Activated T-cell treated with anti-CD3 and anti-CD28 coated beads for 24 hours (primary cell): ENCODE results near the gene ANKRD39.

Experiments used
- DNase-seq: peaks from one replicate; pipeline ENCODE4 v3.0.0-alpha.2; 2020; ENCODE audit warnings: low read depth

Gene ANKRD39

GRCh38 chr2:96826546-96827278 lies 31.1 kb downstream of the ANKRD39 start:
- no peak for DNase-seq

GRCh38 chr2:96825057-96825456 lies 32.8 kb downstream of the ANKRD39 start:
- DNase-seq: no peak

GRCh38 chr2:96824079-96824870 lies 33.5 kb downstream of the ANKRD39 start:
- no peak for DNase-seq

- DNase-seq: no peak
Observed at GRCh38 chr2:96823198-96823597, 34.6 kb downstream of the ANKRD39 start.

- no peak for DNase-seq
Observed at GRCh38 chr2:96822786-96823185, 35.0 kb downstream of the ANKRD39 start.

DNA sequence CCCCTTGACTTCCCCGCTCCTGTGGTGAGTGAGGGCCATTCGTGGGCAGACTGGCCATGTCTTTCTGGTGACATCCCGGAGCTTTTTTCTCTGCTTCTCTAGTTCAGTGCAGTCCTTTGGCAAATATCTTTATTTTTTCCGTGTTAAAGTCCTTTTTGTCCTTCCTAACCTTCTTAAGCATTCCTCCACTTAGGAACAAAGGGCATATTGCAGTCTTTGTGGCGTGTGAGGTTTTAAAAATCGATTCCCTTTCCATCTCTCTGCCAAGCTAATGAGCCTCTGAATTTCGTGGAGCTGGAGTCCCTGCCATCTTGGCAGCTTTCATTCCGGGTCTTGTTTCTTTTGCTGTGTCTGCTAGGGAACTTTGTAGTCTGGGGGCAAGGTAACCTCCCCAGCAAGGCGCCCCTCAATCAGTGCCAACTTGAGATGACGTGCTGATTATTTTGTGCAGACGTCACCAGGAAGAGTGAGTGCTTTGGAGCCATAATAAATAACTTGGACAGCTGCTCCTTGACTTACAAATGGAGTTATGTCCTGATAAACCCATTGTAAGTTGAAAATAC lies 36.6 kb downstream of the ANKRD39 start:
- no peak for DNase-seq

DNA sequence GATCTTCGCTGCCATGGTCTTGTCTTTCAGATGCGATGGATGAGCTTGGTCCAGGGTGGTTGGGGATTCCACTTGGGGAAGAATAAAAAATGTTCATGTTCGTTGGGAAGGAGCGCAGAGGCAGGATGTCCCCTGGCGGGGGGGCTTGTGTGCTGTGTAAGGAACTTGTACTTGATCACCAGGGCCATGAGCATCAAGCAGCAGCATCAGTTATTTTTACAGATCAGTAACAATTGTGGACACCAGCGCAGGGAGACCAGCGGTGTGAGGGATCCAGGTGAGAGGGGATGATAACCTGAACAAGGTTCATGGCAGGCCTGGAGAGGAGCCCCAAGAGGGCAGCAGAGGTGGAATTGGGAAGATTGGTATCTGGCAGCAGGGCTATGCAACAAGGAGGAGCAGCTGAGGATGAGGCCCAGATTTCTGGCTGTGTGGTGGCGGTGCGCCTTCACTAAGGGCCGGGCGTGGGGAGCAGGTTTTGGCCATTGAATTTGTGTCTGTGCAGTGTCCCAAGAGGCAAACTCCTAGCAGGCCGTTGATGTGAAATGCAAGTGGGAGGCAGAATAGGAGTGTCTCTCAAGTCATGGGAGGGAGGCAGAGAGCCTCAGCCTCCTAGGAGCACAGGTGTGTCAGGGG lies 37.8 kb downstream of the ANKRD39 start:
- no peak for DNase-seq

DNA sequence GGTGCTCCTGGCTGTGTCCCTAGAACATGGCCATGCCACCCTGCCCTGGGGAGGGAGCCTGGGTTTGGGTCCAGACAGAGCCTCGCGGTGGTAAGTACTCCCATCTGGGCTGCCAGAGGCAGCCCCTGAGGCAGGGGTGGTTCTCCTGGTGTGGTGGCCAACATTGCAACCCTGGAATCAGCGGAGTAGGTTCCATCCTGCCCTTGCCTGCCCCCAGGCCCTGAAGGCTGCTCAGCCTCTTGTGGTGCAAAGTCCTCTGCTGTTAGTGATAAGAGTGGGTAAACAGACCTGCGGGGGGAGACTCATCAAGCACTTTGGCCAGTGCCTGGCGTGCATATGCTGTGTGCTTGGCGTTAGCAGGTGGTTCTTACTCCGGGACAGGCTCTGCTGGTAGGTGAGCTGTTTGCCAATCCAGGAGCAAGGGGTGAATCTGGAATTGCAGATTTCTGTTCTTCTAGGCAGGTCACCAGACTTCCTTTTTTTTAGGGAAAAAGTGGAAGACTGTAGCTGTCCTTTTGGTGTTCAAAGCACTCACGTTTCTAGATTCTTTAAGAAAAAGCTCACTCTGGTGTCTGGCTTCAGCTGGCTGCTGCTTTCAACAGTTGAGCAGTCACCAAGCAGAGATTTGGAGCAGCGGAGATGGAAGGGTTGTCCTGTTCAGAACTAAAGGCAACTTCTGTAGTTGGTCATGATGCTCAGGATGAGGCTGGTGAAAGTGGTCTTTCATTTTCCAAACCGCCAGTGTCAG lies 38.5 kb downstream of the ANKRD39 start:
- DNase-seq: no peak

DNA sequence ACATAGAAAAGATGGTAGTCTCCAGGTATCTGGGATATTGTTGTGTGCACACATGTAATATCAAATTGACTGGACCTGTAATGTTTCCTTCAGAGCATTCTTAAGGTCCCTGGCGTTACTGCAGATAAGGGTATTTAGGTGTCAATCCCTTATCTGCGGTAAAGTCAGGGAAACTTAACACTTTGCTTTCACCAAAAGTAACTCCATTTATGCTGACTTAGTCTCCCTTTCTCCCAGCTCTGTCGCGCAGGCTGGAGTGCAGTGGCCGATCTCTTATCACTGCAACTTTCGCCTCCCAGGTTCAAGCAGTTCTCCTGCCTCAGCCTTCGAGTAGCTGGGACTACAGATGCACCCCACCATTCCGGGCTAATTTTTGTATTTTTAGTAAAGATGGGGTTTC lies 39.9 kb downstream of the ANKRD39 start:
- DNase-seq: no peak

GRCh38 chr2:96816836-96817702 lies 40.7 kb downstream of the ANKRD39 start:
- no peak for DNase-seq

GRCh38 chr2:96816127-96816835 lies 41.5 kb downstream of the ANKRD39 start, which contains the start of gene CNNM3:
Gene CNNM3 (plus strand): TSS chr2:96816268. CDS start chr2:96816278, 10 bp downstream.
- peak; percentile 93 for DNase-seq

GRCh38 chr2:96815326-96816126 lies 42.3 kb downstream of the ANKRD39 start:
- peak; percentile 20 for DNase-seq

GRCh38 chr2:96813656-96814055 lies 44.2 kb downstream of the ANKRD39 start:
- no peak for DNase-seq

- no peak for DNase-seq
Observed at GRCh38 chr2:96811917-96812316, 45.9 kb downstream of the ANKRD39 start.

- no peak for DNase-seq
Observed at GRCh38 chr2:96810783-96811192, 47.0 kb downstream of the ANKRD39 start.

- no peak for DNase-seq
Observed at GRCh38 chr2:96809951-96810782, 47.6 kb downstream of the ANKRD39 start.

- DNase-seq: no peak
Observed at GRCh38 chr2:96809216-96809882, 48.5 kb downstream of the ANKRD39 start.
